B cell (primary cell): ENCODE results near the gene PCBP2.

ENCODE experiments used
- CTCF ChIP-seq: fragments of 200-600 bp; IDR thresholded peaks from one replicate; pipeline ENCODE4 v1.8.0; 2022; ENCODE audit warnings: antibody characterized with exemption, mild to moderate bottlenecking
- EZH2 ChIP-seq: IDR thresholded peaks from 2 replicates; pipeline ENCODE4 v1.6.1; 2012; ENCODE audit warnings: borderline replicate concordance, low read depth, mild to moderate bottlenecking, moderate library complexity, low read length; ENCODE audit not compliant: insufficient read depth, poor library complexity, severe bottlenecking

GRCh38 chr12:53452159-53453077, 516 bp downstream of the PCBP2 start:
- TF ChIP-seq CTCF (peak; percentile 58), EZH2 (no peak)
